SK-N-SH (cell line): ENCODE results near the gene MACROD1. TPM values are rescaled to one million over a fixed set of nuclear protein-coding genes. Genes with fewer than 3 reads are reported as not detected.

Experiments
- CTCF ChIA-PET: fragments of 300-600, 350-600 bp; formaldehyde crosslinking; extraction: SDS; loops from one replicate; lab custom pipeline; 2021; lab: Yijun Ruan, JAX
- POLR2A ChIA-PET: fragments of 350-600 bp; sonication (Branson Sonifier 250); formaldehyde crosslinking; extraction: SDS; loops from one replicate; lab custom pipeline; 2020; ENCODE audit warnings: antibody characterized with exemption, inconsistent platforms; lab: Yijun Ruan, JAX
- DNase-seq: peaks from one replicate; pipeline ENCODE4 v3.0.0; 2012
- H2AFZ ChIP-seq: fragments of 200-600 bp; sonication (generic); 2 replicates; pipeline ENCODE4 v1.8.1; 2016; ENCODE audit warnings: antibody characterized with exemption, mild to moderate bottlenecking, low read depth
- H3F3A ChIP-seq: fragments of 200-600 bp; sonication (generic); replicated peaks from 2 replicates; pipeline ENCODE3; 2016; ENCODE audit warnings: antibody characterized with exemption, mild to moderate bottlenecking; ENCODE audit not compliant: insufficient read depth
- H3K27ac ChIP-seq, 2 experiments: fragments of 200-500 bp in 1 of 2; fragments of 200-600 bp in 1 of 2; sonication (Bioruptor generic) in 1 of 2; sonication (generic), shearing (Covaris generic) in 1 of 2; 2 replicates each; pipeline versions ENCODE4 v1.5.1 to v1.6.1; 2014 to 2016; ENCODE audit warnings: low read depth in 2 of 2, inconsistent platforms in 1 of 2, low read length in 1 of 2, mild to moderate bottlenecking in 1 of 2, mixed read lengths in 1 of 2
- H3K27me3 ChIP-seq: fragments of 200-600 bp; sonication (generic), shearing (Covaris generic); 2 replicates; pipeline ENCODE4 v1.6.1; 2016; ENCODE audit warnings: mixed run types; ENCODE audit not compliant: insufficient read depth
- H3K36me3 ChIP-seq, 2 experiments: fragments of 200-500 bp in 1 of 2; fragments of 200-600 bp in 1 of 2; sonication (Bioruptor generic) in 1 of 2; sonication (generic) in 1 of 2; replicated peaks in 1 of 2; 2 replicates each; pipeline versions ENCODE3 to v1.5.1; 2014 to 2016; ENCODE audit warnings: low read length in 1 of 2, mild to moderate bottlenecking in 1 of 2; ENCODE audit not compliant: insufficient read depth in 2 of 2, control insufficient read depth in 1 of 2
- H3K4me1 ChIP-seq, 2 experiments: fragments of 200-500 bp in 1 of 2; fragments of 200-600 bp in 1 of 2; sonication (Bioruptor generic) in 1 of 2; sonication (generic), shearing (Covaris generic) in 1 of 2; 2 replicates each; pipeline versions ENCODE4 v1.5.1 to v1.6.1; 2014 to 2016; ENCODE audit warnings: low read depth in 1 of 2, low read length in 1 of 2, mixed run types in 1 of 2; ENCODE audit not compliant: insufficient read depth in 2 of 2, control insufficient read depth in 1 of 2
- H3K4me2 ChIP-seq: fragments of 200-600 bp; sonication (generic), shearing (Covaris generic); 2 replicates; pipeline ENCODE4 v1.6.1; 2017; ENCODE audit warnings: mixed run types
- H3K4me3 ChIP-seq, 2 experiments: fragments of 200-500 bp in 1 of 2; fragments of 200-600 bp in 1 of 2; sonication (Bioruptor generic) in 1 of 2; sonication (generic), shearing (Covaris generic) in 1 of 2; 2 replicates each; pipeline versions ENCODE4 v1.5.1 to v1.8.1; 2014 to 2016; ENCODE audit warnings: low read depth in 2 of 2, inconsistent platforms in 1 of 2, low read length in 1 of 2, mild to moderate bottlenecking in 1 of 2, mixed read lengths in 1 of 2, moderate library complexity in 1 of 2
- H3K79me2 ChIP-seq: fragments of 200-600 bp; sonication (generic); 2 replicates; pipeline ENCODE4 v1.8.1; 2017; ENCODE audit warnings: mild to moderate bottlenecking; ENCODE audit not compliant: insufficient read depth
- H3K9ac ChIP-seq: fragments of 200-600 bp; sonication (generic); 2 replicates; pipeline ENCODE4 v1.6.1; 2017; ENCODE audit warnings: mixed run types
- H3K9me2 ChIP-seq: fragments of 200-600 bp; sonication (generic); 2 replicates; pipeline ENCODE4 v1.6.1; 2017; ENCODE audit warnings: mixed run types
- H3K9me3 ChIP-seq: fragments of 200-600 bp; sonication (generic); 2 replicates; pipeline ENCODE4 v1.6.1; 2017; ENCODE audit warnings: mixed run types, mild to moderate bottlenecking, moderate library complexity
- H4K20me1 ChIP-seq: fragments of 200-600 bp; sonication (generic); 2 replicates; pipeline ENCODE4 v1.6.1; 2017; ENCODE audit warnings: mild to moderate bottlenecking, mixed run types; ENCODE audit not compliant: insufficient read depth
- EP300 ChIP-seq, 2 experiments: IDR thresholded peaks; 2 replicates each; pipeline versions ENCODE4 v1.4.0 to v1.6.1; 2012; ENCODE audit warnings: borderline replicate concordance in 1 of 2, low read depth in 1 of 2, low read length in 1 of 2
- FOSL2 ChIP-seq: IDR thresholded peaks from 2 replicates; pipeline ENCODE4 v1.4.0; 2012; ENCODE audit warnings: low read depth, mild to moderate bottlenecking, moderate library complexity, borderline replicate concordance
- FOXM1 ChIP-seq: IDR thresholded peaks from 2 replicates; pipeline ENCODE4 v1.4.0; 2012; ENCODE audit warnings: low read depth, mild to moderate bottlenecking
- GABPA ChIP-seq: IDR thresholded peaks from 2 replicates; pipeline ENCODE4 v1.4.0; 2012; ENCODE audit warnings: low read depth, mild to moderate bottlenecking
- MXI1 ChIP-seq: IDR thresholded peaks from 2 replicates; pipeline ENCODE4 v1.6.1; 2012; ENCODE audit warnings: mild to moderate bottlenecking, low read depth, low read length, improper control_type of control experiment
- PBX3 ChIP-seq: IDR thresholded peaks from 2 replicates; pipeline ENCODE4; 2012
- RAD21 ChIP-seq: IDR thresholded peaks from 2 replicates; pipeline ENCODE4 v1.6.1; 2012; ENCODE audit warnings: mild to moderate bottlenecking, low read length
- SMC3 ChIP-seq: IDR thresholded peaks from 2 replicates; pipeline ENCODE4 v1.6.1; 2012; ENCODE audit warnings: low read depth, low read length, improper control_type of control experiment
- TCF12 ChIP-seq: IDR thresholded peaks from 2 replicates; pipeline ENCODE4 v1.4.0; 2012
- WGBS: methylation state at CpG from one replicate; pipeline ENCODE4 v1.1.6; 2017; ENCODE audit warnings: low lambda C conversion rate; 5-methylcytosine and 5-hydroxymethylcytosine counted together
- polyA plus RNA-seq, 3 experiments: library from polyadenylated mRNA; depleted of rRNA; stranded (reverse); fragments of >200 nt; gene quantifications; 2 replicates each; pipeline ENCODE4 v1.2.3, GENCODE V29; 2012
- TF ChIP-seq, protein P1 (sequence below): IDR thresholded peaks from 2 replicates; pipeline ENCODE4 v1.4.0; 2012; ENCODE audit warnings: low read depth, borderline replicate concordance

MACROD1 gene
- polyA plus RNA-seq, 1 of the 3 experiments (the other 2 are of a cell fraction): 49.1 TPM

GRCh38 chr11:64004590-64004984 is 161.3 kb downstream of the MACROD1 start:
- DNase-seq: no peak
- H3K4me3 ChIP-seq: no peak overlapping the region
- CTCF ChIA-PET: interaction anchor here (0.7 kb wide), 1 partner anchor 579 kb away, joined by 3 read pairs; no protein-coding TSS in a partner anchor

GRCh38 chr11:64003807-64004589 is 161.9 kb downstream of the MACROD1 start:
- H2AFZ ChIP-seq: no peak overlapping the region
- no peak overlapping the region for H3K4me2 ChIP-seq
- H3K27me3 ChIP-seq: no peaks in the 10 kb centered on the region
- peaks cover 0 to 13% of the 10 kb centered on the region in 2 experiments; a peak in 2 of 4 replicates for H3K4me1 ChIP-seq
- no peak overlapping the region for H3K27ac ChIP-seq
- peaks cover 0 to 20% of the 10 kb centered on the region in 2 experiments for H3K36me3 ChIP-seq
- DNase-seq: no peak
- H3K9me3 ChIP-seq: no peaks in the 10 kb centered on the region
- WGBS: 86% methylated on average over 19 of the region's 23 CpGs
- ChIA-PET POLR2A (no interaction called here), CTCF (interaction anchor here (0.7 kb wide), 1 partner anchor 578 kb away, joined by 3 read pairs; no protein-coding TSS in a partner anchor)
- peaks cover 17% of the 10 kb centered on the region for H4K20me1 ChIP-seq
- no peak overlapping the region for H3K9ac ChIP-seq
- H3F3A ChIP-seq: no peaks in the 10 kb centered on the region
- no peak for TF ChIP-seq TCF12
- TF ChIP-seq EP300 (IDR thresholded peaks at IDR 0.05; ENCODE audit: borderline replicate concordance in 1 of 2, low read depth in 1 of 2, low read length in 1 of 2): no peak
- no peak for TF ChIP-seq SMC3
- TF ChIP-seq RAD21: no peak
- TF ChIP-seq FOXM1: no peak
- TF ChIP-seq, protein P1, sequence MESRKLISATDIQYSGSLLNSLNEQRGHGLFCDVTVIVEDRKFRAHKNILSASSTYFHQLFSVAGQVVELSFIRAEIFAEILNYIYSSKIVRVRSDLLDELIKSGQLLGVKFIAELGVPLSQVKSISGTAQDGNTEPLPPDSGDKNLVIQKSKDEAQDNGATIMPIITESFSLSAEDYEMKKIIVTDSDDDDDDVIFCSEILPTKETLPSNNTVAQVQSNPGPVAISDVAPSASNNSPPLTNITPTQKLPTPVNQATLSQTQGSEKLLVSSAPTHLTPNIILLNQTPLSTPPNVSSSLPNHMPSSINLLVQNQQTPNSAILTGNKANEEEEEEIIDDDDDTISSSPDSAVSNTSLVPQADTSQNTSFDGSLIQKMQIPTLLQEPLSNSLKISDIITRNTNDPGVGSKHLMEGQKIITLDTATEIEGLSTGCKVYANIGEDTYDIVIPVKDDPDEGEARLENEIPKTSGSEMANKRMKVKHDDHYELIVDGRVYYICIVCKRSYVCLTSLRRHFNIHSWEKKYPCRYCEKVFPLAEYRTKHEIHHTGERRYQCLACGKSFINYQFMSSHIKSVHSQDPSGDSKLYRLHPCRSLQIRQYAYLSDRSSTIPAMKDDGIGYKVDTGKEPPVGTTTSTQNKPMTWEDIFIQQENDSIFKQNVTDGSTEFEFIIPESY: no peak
- TF ChIP-seq PBX3: no peak
- no peak for TF ChIP-seq MXI1
- no peaks in the 10 kb centered on the region for H3K9me2 ChIP-seq
- H3K4me3 ChIP-seq: no peak overlapping the region
- H3K79me2 ChIP-seq: no peaks in the 10 kb centered on the region

More at GRCh38 chr11:64004590-64004984, 161.3 kb downstream of the MACROD1 start:
- WGBS: 94% methylated on average over 3 of the region's 4 CpGs
- H3K79me2 ChIP-seq: no peaks in the 10 kb centered on the region
- no peaks in the 10 kb centered on the region for H3K9me3 ChIP-seq
- H3K4me1 ChIP-seq: peaks cover 0 to 15% of the 10 kb centered on the region in 2 experiments; a peak in 2 of 4 replicates
- no peaks in the 10 kb centered on the region for H3K27me3 ChIP-seq
- no peaks in the 10 kb centered on the region for H3K9me2 ChIP-seq
- no peak overlapping the region for H3K4me2 ChIP-seq
- H3F3A ChIP-seq: no peaks in the 10 kb centered on the region
- POLR2A ChIA-PET: no interaction called here
- H2AFZ ChIP-seq: no peak overlapping the region
- TF ChIP-seq FOSL2: peak; percentile 18; the same call in 1 of the 2 replicates
- TF ChIP-seq GABPA: no peak
- H3K36me3 ChIP-seq: peaks cover 0 to 19% of the 10 kb centered on the region in 2 experiments
- H4K20me1 ChIP-seq: peaks cover 17% of the 10 kb centered on the region
- H3K9ac ChIP-seq: no peak overlapping the region
- H3K27ac ChIP-seq: no peak overlapping the region
